Measurements from ENCODE around the gene QPRT. TPM values are rescaled to one million over a fixed set of nuclear protein-coding genes. Genes with fewer than 3 reads are reported as not detected.
"Not testable (repeated sequence)": the region's sequence is repeated elsewhere in the genome, so short reads cannot be mapped to it uniquely, and the experiment has no call there.

The QPRT gene
- total and polyA plus RNA-seq, 2 of the 13 experiments (the other 11 are each of a cell fraction or from before 2014, with no cell fraction given), result 130 to 218 TPM

- H3K79me2 ChIP-seq (ENCODE audit: insufficient read depth, low read length); H3K27me3 ChIP-seq (ENCODE audit: control insufficient read depth in 1 of 2, insufficient read depth in 2 of 2, low read length in 2 of 2); H3K4me1 ChIP-seq (ENCODE audit: insufficient read depth, low read length); FAIRE-seq; BruUV-seq (replicated peaks); CTCF ChIA-PET (ENCODE audit: low intra/inter-chr PET ratio, low total read pairs); H4K20me1 ChIP-seq (ENCODE audit: insufficient read depth, low read length); H3K27ac ChIP-seq (ENCODE audit: extremely low read length, insufficient read depth, low read length); H3K9me3 ChIP-seq (ENCODE audit: low read length); DNase-seq (ENCODE audit: low spot score); in situ Hi-C loops (cut with HindIII; ENCODE audit: extremely low pct_ligation_motif_present, low pct_unique_long_range_greater_than_20kb); POLR2A ChIA-PET; H3K9ac ChIP-seq (ENCODE audit: insufficient read depth, low read depth, low read length); H3K36me3 ChIP-seq (replicated peaks in 1 of 2; ENCODE audit: control insufficient read depth in 1 of 2, insufficient read depth in 2 of 2, low read length in 2 of 2); intact Hi-C loops (cut with micrococcal nuclease; ENCODE audit: unreplicated experiment); H2AFZ ChIP-seq (ENCODE audit: low read length): not testable (repeated sequence)
- Histone ChIP-seq H3K4me2 (ENCODE audit: low read depth, low read length) (peak overlapping the region; percentile 84), H3K4me3 (replicated peaks in 1 of 3; ENCODE audit: insufficient read depth in 1 of 3, low read depth in 2 of 3, low read length in 3 of 3) (peak overlapping the region in 2 of 3 experiments; percentile 34 to 49; a peak in 3 of 6 replicates)
- ATAC-seq, result peak; percentile 84
- WGBS (ENCODE audit: low lambda C conversion rate), result 16% methylated on average over 8 of the region's 10 CpGs
Observed at GRCh38 chr16:29629318-29629717, 49.7 kb upstream of the QPRT start.

GRCh38 chr16:29631658-29632057, 47.3 kb upstream of the QPRT start:
- in situ Hi-C loops (cut with HindIII; ENCODE audit: extremely low pct_ligation_motif_present, low pct_unique_long_range_greater_than_20kb); H3K27me3 ChIP-seq (ENCODE audit: control insufficient read depth in 1 of 2, insufficient read depth in 2 of 2, low read length in 2 of 2): not testable (repeated sequence)

GRCh38 chr16:29635902-29636301, 43.1 kb upstream of the QPRT start:
- WGBS (ENCODE audit: low lambda C conversion rate), result 48% methylated on average over 12 of the region's 16 CpGs
- DNase-seq (ENCODE audit: low spot score); H3K4me3 ChIP-seq (replicated peaks in 1 of 3; ENCODE audit: insufficient read depth in 1 of 3, low read depth in 2 of 3, low read length in 3 of 3); H3K27me3 ChIP-seq (ENCODE audit: control insufficient read depth in 1 of 2, insufficient read depth in 2 of 2, low read length in 2 of 2); H3K4me1 ChIP-seq (ENCODE audit: insufficient read depth, low read length); CTCF ChIA-PET (ENCODE audit: low intra/inter-chr PET ratio, low total read pairs); H4K20me1 ChIP-seq (ENCODE audit: insufficient read depth, low read length); H3K4me2 ChIP-seq (ENCODE audit: low read depth, low read length); H3K36me3 ChIP-seq (replicated peaks in 1 of 2; ENCODE audit: control insufficient read depth in 1 of 2, insufficient read depth in 2 of 2, low read length in 2 of 2); in situ Hi-C loops (cut with HindIII; ENCODE audit: extremely low pct_ligation_motif_present, low pct_unique_long_range_greater_than_20kb); FAIRE-seq; H3K27ac ChIP-seq (ENCODE audit: extremely low read length, insufficient read depth, low read length); H3K79me2 ChIP-seq (ENCODE audit: insufficient read depth, low read length); H2AFZ ChIP-seq (ENCODE audit: low read length); BruUV-seq (replicated peaks); intact Hi-C loops (cut with micrococcal nuclease; ENCODE audit: unreplicated experiment); H3K9me3 ChIP-seq (ENCODE audit: low read length); POLR2A ChIA-PET; H3K9ac ChIP-seq (ENCODE audit: insufficient read depth, low read depth, low read length): not testable (repeated sequence)
- ATAC-seq, result peak; percentile 46

More at GRCh38 chr16:29631658-29632057, 47.3 kb upstream of the QPRT start:
- H3K4me1 ChIP-seq (ENCODE audit: insufficient read depth, low read length); POLR2A ChIA-PET; H3K4me2 ChIP-seq (ENCODE audit: low read depth, low read length); H3K27ac ChIP-seq (ENCODE audit: extremely low read length, insufficient read depth, low read length); H4K20me1 ChIP-seq (ENCODE audit: insufficient read depth, low read length); ATAC-seq; CTCF ChIA-PET (ENCODE audit: low intra/inter-chr PET ratio, low total read pairs); DNase-seq (ENCODE audit: low spot score); H3K79me2 ChIP-seq (ENCODE audit: insufficient read depth, low read length); H3K4me3 ChIP-seq (replicated peaks in 1 of 3; ENCODE audit: insufficient read depth in 1 of 3, low read depth in 2 of 3, low read length in 3 of 3); H3K9me3 ChIP-seq (ENCODE audit: low read length); intact Hi-C loops (cut with micrococcal nuclease; ENCODE audit: unreplicated experiment); H3K9ac ChIP-seq (ENCODE audit: insufficient read depth, low read depth, low read length); FAIRE-seq; H3K36me3 ChIP-seq (replicated peaks in 1 of 2; ENCODE audit: control insufficient read depth in 1 of 2, insufficient read depth in 2 of 2, low read length in 2 of 2); H2AFZ ChIP-seq (ENCODE audit: low read length); BruUV-seq (replicated peaks): not testable (repeated sequence)
- 63% methylated on average over 19 of the region's 20 CpGs for WGBS (ENCODE audit: low lambda C conversion rate)
